Breast epithelium (tissue), 3 donors: ENCODE data around the gene CHL1.

Experiments
- CTCF ChIP-seq, 3 donors: fragments of 450-650 bp; IDR thresholded peaks; one replicate each; pipeline ENCODE4 v1.5.1; 2016 to 2017; ENCODE audit warnings: antibody characterized with exemption in 3 of 3, mild to moderate bottlenecking in 3 of 3, moderate library complexity in 3 of 3
- POLR2A ChIP-seq: fragments of 450-650 bp; IDR thresholded peaks from one replicate; pipeline ENCODE4 v1.6.1; 2016; ENCODE audit warnings: antibody characterized with exemption, mild to moderate bottlenecking, moderate library complexity
- POLR2AphosphoS5 ChIP-seq, 3 donors: sonication (generic); formaldehyde crosslinking; IDR thresholded peaks; one replicate each; pipeline ENCODE4 v1.6.1; 2017; ENCODE audit warnings: antibody characterized with exemption in 3 of 3

DNA sequence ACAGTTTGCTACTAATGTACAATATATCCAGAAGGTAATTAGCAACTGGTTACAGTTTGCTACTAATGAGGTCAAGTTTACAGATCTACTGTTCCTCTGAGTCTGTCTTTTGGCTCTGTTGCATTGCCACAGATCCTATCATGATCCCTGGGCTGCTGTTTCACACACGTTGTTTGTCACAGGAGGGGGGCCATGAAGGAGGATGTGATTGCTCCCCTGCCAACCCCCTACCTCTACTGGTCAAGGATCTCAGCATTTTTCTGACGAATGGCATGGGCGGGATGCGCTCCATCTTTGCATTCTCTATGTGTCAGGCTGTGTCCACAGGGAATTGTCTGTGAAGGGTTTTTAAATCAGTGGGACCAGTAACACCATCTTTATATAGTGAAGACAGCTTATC is 91.9 kb downstream of the CHL1 start:
- TF ChIP-seq CTCF (IDR thresholded peaks at IDR 0.05), result no peak
- TF ChIP-seq POLR2AphosphoS5 (IDR thresholded peaks at IDR 0.05), result no peak
- no peak for TF ChIP-seq POLR2A
